Hematopoietic multipotent progenitor cell treated with erythropoietin and hydrocortisone succinate and interleukin-3 and kit ligand, for 8 days (in vitro differentiated cells): ENCODE results near the gene ZSWIM1.

Experiments used
- DNase-seq: peaks from one replicate; pipeline ENCODE4 v3.0.0-alpha.2; 2015

Gene ZSWIM1

GRCh38 chr20:45933266-45934045 lies 52.4 kb downstream of the ZSWIM1 start:
- peak; percentile 81 for DNase-seq

GRCh38 chr20:45934046-45934585 lies 53.1 kb downstream of the ZSWIM1 start:
- peak; percentile 58 for DNase-seq
